HFF-Myc (cell line): ENCODE results near the gene LDAH.

Experiments
- DNase-seq: peaks from one replicate; pipeline ENCODE4 v3.0.0-alpha.2; 2011; ENCODE audit warnings: low read depth; ENCODE audit errors: extremely low read depth
- H3K4me3 ChIP-seq: replicated peaks from 2 replicates; pipeline ENCODE4 v1.5.1; 2011; ENCODE audit warnings: low read depth, mild to moderate bottlenecking, control low read depth, low read length
- CTCF ChIP-seq: IDR thresholded peaks from 2 replicates; pipeline ENCODE4 v1.5.1; 2012; ENCODE audit warnings: mild to moderate bottlenecking, low read depth, low read length, control low read depth; ENCODE audit errors: missing control alignments

LDAH gene

GRCh38 chr2:20637147-20637546 lies 185.8 kb downstream of the LDAH start:
- no peak for TF ChIP-seq CTCF
- no peak for DNase-seq
- no peak overlapping the region for H3K4me3 ChIP-seq

GRCh38 chr2:20635675-20636584 lies 187.0 kb downstream of the LDAH start:
- DNase-seq: no peak
- TF ChIP-seq CTCF: peak; percentile 96
- no peak overlapping the region for H3K4me3 ChIP-seq

GRCh38 chr2:20635113-20635510 lies 187.8 kb downstream of the LDAH start:
- no peak overlapping the region for H3K4me3 ChIP-seq
- no peak for DNase-seq
- no peak for TF ChIP-seq CTCF

- no peak for DNase-seq
- no peak for TF ChIP-seq CTCF
- H3K4me3 ChIP-seq: no peak overlapping the region
Measured at GRCh38 chr2:20634507-20635112, 188.3 kb downstream of the LDAH start.
